Activated CD4-positive, alpha-beta T cell treated with anti-CD3 and anti-CD28 coated beads for 4 hours (primary cell): ENCODE results near the gene CYP20A1.
"Not testable (repeated sequence)": the region's sequence is repeated elsewhere in the genome, so short reads cannot be mapped to it uniquely, and the experiment has no call there.

Experiments used
- DNase-seq, 2 donors: peaks; one replicate each; pipeline ENCODE4 v3.0.0-alpha.2; 2020

CYP20A1 gene

DNA sequence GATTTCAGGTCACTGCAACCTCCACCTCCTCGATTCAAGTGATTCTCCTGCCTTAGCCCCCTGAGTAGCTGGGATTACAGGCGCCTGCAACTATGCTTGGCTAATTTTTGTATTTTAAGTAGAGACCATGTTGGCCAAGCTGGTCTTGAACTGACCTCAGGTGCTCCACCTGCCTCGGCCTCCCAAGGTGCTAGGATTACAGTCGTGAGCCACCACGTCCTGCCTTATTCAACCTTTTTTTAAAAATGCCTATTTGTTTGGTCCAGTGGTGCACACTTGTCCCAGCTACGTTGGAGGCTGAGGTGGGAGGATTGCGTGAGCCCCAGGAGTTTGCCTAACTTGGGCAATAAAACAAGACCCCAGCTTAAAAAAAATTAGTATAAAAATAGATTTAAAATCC lies 43.3 kb downstream of the CYP20A1 start:
- DNase-seq, result no peak

DNA sequence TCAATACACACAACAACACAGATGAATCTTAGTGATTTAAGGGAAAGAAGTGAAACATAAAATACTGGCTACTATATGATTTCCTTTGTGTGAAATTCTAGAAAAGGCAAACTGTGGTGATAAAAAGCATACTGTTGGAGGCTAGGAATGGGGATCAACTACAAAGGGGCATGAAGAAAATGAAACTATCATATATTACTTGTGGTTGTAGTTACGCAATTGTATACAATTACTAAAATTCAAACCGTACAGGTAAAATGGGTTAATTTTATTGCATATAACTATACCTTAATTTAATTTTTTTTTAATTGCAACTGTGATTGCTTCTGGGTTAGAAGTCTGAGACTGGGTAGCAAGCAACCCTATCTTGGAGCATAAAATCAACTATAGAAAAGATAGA lies 47.7 kb downstream of the CYP20A1 start:
- no peak for DNase-seq

DNA sequence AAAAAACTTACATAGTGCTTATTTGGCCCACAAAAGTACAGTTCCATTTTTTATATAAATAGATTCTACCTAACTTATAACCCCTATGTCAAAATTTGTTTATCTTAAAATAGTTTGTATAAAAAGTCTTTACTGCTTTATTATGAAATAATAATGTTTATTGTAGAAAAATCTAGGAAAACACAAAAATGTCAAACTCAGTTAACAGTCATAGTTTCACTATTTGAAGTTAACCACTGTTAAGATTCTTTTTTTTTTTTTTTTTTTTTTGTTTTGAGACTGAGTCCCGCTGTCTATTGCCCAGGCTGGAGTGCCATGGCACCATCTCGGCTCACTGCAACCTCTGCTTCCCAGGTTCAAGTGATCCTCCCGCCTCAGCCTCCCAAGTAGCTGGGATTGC lies 62.8 kb downstream of the CYP20A1 start:
- no peak for DNase-seq

DNA sequence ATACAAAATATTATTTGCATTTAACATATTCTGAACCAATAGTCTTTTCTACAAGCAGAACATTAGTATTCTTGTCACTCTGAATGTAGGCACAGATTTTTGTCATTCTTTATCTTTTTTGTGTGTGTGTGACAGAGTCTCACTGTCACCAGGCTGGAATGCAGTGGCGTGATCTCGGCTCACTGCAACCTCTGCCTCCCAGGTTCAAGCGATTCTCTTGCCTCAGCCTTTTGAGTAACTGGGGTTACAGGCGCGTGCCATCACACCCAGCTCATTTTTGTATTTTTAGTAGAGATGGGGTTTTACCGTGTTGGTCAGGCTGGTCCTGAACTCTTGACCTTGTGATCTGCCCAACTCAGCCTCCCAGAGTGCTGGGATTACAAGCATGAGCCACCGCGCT lies 63.8 kb downstream of the CYP20A1 start:
- not testable (repeated sequence) for DNase-seq

DNA sequence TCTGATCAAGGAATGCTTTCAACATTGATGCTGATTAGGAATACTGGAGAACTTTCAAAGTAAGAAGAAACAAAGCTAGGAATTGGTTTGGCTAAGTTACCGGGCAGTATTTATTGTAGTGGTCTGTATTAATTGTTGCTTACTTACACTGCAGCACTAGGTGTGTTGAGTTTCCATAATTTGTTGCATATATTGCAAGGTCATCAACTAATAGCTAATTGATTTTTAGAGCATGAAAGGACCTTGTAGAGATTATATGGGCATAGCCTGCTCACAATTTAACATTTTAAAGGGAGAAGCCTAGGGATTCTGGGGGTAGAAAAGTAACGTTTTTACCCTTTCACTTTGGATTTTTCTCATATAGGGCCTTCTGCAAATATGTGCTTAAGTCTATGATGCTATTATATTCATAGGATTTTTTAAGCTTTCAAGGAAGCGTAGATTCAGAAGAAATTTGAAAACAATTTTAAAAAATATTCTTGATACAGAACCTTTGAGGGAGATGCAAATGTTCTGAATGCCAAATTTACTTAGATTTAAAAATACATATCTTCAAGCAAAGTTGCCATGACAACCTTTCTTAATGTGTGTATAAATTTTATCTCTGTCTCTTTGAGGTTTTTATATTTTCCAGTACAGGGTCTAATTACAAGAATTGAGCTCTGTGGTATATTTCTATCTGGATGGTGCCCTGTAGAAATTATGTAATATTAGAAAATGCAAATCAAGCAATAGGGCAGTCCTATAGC lies 72.0 kb downstream of the CYP20A1 start:
- no peak for DNase-seq

DNA sequence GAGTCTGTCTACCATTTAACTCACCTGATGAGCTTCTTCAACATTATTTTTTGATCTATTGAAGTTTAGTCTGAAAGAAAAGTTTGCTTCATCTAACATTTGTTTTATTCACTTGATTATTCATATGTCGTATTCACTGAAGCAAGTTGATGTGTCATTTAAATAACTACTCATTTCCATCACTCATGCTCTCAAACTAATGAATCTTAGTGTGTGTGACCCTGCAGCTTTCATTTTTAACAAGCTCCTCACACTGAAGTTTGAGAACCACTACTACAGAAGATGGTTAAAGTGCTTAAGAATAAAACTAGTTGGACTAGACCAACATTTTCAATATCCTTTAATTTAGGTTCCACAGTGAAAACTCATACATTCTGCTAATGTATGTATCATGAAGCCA lies 87.5 kb downstream of the CYP20A1 start:
- DNase-seq, result no peak

DNA sequence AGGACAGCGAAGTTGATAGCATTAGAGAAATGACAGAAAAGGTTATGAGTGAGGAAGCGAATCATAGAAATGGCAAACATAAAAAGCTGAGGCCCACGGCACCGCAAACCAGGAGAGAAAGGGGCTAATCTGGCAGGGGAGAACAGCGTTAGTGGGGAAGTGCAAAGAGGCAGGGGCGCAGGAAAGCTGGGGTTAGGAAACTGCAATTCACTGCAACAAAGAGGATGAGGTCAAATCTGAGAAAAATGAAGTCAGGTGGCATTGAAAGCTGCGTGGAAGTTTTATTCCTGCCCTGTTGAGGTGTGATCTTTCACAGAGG lies 88.7 kb downstream of the CYP20A1 start:
- DNase-seq, result no peak

DNA sequence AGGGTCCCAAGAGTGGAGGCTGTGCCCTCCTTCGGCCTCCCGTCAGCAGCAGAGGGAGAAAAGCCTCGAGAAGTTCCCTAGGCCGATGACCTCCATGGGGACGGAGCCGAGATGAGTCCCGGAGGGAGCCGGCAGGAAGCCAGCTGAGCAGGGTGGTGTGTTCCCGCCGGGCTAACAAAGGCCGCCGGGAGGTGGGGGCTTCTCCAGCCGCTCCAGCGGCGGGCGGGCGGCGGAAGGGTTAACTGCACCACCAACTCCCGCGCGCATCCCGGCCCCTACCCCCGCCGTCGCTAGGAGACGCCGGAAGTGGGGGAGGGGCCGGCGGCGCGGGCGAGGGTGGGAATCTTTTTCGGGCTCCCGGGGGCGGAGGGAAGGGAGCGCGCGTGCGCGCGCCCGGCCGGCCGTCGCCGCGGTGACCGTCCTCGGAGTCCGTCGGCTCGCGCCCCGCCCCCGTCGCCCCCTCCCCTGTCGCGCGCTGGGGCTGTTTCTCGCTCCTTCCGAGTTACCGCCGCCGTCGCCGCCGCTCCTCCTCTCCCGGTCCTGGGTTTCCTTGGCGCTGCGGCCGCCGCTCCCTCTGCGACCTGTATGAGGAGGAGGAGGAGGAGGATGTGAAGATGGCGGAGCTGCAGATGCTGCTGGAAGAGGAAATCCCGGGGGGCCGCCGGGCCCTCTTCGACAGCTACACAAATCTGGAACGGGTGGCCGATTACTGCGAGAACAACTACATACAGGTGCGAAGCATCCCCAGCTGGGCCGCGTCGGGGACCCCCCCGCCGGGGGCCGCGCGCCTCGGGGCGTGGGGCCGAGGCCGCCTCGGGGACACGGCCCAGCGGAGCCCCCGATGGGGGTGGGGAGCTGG lies 89.3 kb downstream of the CYP20A1 start, which contains the start of gene ABI2:
Gene ABI2, plus strand, starts transcription at position 494 of the 859 bp plus-strand sequence. Its CDS starts 121 bp downstream, at position 615.
- DNase-seq, result peak; percentile 59 to 66

DNA sequence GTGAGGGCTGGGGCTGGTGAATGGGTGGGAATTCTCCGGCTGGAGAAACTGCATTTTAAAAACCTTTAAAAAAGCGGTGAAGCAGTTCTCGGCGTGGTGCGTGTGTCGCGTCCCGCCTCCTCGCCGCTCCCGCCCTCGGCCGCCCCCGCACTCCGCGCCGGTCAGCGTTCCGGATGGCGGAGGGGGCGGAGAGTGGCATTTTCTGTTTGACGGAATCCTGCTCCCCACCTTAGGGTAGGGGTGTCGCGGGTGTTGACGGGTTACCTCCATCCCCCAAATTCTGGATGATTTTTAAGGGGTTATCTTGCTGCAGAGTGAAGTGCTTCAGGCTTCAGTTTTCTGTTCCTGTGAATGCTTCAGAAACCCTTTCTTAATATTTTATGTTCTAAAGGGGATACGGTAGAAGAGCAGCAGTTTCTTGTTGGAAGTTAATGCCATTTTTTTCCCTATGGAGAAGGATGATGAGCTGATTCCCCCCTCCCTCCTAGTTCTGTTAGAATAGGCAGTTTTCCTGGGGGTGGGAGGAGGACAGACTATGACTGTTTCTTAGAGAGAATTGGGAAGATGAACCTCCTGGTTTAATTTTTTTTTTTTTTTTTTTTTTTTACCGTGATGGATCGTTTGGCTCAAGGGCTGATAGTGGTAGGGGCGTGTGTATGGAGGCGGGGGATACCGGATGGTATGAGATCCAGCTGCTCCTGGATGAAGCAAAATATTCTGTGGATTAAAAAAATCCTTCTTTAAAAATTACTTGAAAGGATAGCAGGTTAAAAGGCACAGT lies 90.1 kb downstream of the CYP20A1 start:
- peak; percentile 33 to 36 for DNase-seq

DNA sequence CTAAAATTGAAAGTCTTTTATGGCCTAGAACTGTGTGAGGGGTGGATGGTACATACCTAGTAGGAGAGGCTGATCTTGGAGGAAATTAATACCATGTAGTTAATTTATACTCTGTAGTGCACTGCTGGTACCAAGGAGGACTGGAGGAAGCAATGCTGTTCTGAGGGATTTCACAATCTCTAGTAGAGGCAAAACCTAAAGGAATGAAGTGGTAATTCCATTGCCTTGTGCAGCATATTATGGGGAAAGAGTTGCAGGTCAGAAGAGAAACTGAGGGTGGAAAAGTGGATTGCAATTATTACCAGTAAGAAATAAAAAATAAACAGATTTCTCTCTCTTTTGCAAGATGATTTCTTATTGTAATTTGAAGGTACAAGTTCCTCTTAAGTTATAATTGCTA lies 91.6 kb downstream of the CYP20A1 start:
- no peak for DNase-seq

DNA sequence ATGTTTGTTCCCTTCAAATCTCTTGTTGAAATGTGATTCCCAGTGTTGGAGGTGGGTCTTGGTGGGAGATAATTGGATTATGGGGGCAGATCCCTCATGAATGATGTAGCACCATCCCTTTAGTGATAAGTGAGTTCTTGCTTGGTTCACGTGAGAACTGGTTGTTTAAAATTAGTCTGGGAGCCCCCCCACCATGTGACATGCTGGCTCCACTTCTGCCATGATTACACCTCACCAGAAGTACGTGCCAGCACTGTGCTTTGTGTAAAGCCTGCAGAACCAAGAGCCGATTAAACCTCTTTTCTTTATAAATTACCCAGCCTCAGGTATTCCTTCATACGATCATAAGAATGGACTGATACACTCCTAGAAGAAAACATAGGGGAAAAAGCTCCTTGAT lies 99.5 kb downstream of the CYP20A1 start:
- DNase-seq, result no peak

DNA sequence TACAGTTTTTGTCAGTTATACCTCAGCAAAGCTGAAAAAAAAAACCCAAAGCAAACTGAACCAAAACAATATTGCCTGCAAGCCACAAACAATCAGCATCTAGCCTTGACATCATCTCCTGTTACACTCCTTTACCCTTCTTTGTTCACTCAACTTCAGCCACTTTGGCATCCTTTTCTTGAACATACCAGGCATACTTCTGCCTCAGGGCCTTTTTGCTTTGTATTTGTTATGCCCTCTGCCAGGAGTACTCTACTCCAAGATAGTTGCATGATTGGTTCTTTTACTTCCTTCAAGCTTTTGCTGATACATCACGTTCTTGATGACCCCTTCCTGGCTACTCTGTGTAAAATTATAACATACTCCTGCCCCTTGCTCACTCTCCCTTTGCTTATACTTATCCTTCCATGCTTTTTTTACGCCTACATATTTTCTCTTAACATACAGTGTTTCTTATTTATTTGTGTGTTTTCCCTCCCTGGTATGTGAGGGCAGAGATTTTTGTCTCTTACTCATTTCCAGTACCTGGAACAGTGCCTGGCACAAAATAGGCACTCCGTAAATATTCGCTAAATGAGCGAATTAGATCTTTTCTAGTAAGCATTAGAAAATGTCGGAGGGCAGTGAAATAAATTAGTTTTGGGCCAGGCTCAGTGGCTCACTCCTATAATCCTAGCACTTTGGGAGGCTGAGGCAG lies 102.1 kb downstream of the CYP20A1 start:
- DNase-seq, result no peak

DNA sequence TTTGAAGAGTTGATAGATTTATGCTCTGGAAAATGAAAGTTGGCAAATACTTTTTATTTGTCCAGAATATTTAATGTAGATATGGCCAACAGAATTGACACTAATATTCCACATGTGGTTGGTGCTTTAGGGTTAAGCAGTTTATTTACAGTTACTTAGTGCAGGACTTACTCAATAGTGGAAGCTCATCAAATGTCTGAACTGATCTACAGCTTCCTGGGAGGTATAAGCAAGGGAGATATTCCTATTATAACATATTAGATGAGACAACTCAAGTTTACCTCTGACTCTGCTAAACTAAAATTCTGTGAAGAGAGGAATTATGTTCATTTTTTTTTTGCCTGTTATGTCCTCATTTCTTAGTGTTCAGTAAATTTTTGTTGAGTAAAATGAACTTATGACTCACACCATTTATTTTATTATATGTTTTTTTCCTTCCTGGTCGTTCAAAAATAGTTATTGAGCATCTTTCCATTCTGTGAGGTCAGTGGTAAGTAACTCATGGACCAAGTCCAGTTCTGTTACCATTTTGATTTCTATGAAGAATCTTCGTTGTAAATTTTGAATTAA lies 103.0 kb downstream of the CYP20A1 start:
- no peak for DNase-seq

DNA sequence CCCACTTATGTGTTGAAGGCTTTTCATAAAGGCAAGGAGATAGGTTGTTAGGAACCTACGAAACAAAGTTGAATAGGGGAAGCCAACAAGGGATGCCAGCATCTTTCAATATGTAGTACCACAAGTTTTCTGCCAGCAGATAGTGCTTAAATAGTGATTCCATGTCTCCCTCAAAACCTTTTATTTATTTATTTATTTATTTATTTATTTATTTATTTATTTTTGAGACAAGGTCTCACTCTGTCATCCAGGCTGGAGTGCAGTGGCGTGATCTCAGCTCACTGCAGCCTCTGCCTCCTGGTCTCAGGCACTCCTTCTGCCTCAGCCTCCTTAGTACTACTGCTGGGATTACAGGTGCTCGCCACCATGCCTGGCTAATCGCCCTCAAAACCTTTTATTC lies 103.6 kb downstream of the CYP20A1 start:
- not testable (repeated sequence) for DNase-seq

DNA sequence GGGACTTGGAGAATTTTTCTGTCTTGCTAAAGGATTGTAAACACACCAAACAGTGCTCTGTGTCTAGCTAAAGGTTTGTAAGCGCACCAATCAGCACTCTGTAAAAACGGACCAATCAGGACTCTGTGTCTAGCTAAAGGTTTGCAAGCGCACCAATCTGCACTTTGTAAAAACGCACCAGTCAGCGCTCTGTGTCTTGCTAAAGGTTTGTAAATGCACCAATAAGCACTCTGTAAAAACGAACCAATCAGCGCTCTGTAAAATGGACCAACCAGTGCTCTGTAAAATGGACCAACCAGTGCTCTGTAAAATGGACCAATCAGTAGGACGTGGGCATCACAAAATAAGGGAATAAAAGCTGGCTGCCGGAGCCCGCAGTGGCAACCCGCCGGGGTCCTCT lies 105.8 kb downstream of the CYP20A1 start:
- DNase-seq, result no peak

DNA sequence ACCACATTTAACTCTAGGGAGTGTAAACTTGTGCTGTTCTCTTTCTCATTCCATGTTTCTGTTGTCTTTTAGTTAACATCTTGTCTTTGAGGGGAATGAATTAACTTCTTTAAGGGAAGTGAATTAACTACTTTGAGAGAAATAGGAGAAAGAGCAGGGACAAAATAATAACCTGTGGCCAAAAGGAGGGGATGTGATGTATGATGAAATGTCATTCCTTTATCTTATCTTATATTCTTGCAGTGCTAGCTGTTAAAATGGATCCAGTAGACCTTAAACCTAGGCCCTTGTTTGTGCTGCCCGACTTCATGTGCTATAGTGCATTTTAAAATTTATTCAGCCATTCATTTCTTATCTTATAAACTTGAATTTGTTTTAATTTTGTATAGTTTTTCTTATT lies 107.8 kb downstream of the CYP20A1 start:
- no peak for DNase-seq

DNA sequence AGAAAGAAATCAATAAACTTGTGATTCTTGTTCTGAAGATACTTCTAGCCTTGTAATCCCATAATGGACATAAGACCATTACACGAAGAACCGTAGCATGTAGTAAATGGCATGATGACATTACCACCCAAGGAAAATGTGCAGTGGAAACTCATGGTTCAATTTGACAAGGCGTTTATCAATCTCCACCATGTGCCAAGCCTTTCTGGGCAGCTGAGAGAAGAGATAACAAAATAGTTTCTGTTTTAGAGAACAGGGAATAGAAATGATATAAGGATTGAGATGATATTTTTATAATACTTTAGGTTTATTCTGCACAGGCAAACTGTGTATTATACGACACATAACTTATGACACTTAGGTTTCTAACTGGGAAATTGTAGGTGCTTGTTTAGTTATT lies 108.6 kb downstream of the CYP20A1 start:
- no peak for DNase-seq

DNA sequence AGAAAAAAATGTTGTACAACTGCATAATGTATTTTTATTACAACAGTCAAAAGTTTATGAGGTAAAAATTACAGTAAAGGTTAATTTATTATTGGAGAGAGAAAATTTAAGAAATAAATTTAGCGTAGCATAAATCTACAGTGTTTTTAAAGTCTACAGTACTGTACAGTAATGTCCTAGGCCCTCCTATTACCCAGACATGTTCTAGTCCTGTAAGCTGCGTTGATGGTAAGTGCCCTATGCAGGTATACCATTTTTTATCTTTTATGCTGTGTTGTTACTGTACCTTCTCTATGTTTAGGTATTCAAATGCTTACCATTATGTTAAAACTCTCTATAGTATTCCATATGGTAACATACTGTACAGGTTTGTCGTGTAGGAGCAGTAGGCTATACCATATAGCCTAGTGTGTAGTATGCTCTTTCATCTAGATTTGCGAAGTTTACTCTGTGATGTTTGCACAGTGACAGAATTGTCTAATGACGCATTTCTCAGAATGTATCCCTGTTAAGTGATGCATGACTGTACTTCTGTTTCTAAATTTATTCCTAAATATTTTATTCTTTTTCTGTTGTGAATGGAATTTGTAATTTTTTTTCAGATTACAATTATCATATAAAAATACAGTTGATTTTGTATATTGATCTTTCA lies 113.9 kb downstream of the CYP20A1 start:
- DNase-seq, result no peak

DNA sequence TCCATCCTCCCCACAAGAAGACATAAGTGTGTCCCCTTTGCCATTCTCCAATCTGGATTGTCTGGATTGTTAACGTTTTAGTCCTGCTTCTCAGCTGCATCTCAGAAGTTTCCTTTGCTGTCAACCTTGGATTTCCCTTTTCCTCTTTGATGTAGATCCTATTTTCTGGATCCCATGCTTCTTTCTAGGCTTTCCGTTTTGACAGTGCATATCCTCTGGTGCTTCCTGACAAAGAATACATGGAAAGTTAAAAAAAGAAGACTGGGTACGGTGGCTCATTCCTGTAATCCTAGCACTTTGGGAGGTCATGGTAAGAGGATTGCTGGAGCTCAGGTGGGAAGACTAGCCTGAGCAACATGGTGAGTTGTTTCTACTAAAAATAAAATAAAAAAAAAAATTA lies 116.1 kb downstream of the CYP20A1 start:
- no peak for DNase-seq
